ENCODE measurements around the gene OR2F1. TPM values are rescaled to one million over a fixed set of nuclear protein-coding genes. Genes with fewer than 3 reads are reported as not detected.

Gene OR2F1
- total RNA-seq, 1 experiment from 2014 or later, result not detected

DNA sequence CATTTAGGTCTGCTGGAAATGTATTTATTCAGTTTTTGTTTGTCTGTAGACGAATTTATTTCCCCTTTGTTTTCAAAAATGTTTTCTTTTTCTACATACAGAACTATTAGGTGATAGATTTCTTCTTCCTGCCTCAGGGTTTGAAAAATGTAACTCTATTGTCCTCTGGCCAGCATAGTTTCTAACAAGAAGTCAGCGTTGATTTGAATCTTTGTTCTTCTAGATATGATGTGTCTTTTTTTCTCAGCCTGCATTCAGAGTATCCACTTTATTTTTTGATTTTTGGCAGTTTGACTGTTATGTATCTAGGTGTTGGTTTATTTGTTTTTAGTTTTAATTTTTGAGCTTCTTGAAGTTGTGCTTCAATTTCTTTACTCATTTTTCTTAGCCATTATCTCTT is 7.5 kb upstream of the OR2F1 start:
- Histone ChIP-seq H3K4me1 (ENCODE audit: control insufficient read depth, insufficient read depth, low read length) (no peaks in the 10 kb centered on the region), H3K9me3 (ENCODE audit: control insufficient read depth, insufficient read depth, low read depth, low read length) (no peaks in the 10 kb centered on the region; the same call in 1 of the 2 replicates), H3K27me3 (ENCODE audit: control insufficient read depth, insufficient read depth, low read length) (no peaks in the 10 kb centered on the region), H3K36me3 (ENCODE audit: control insufficient read depth, insufficient read depth, low read length) (no peaks in the 10 kb centered on the region), H3K27ac (ENCODE audit: low read length) (no peak overlapping the region), H3K4me3 (ENCODE audit: low read depth in 2 of 2, low read length in 2 of 2) (no peak overlapping the region)
- CTCF ChIA-PET, result no interaction called here
- ATAC-seq (no peak), DNase-seq (ENCODE audit: low read depth, low spot score) (no peak)
- intact Hi-C loops (cut with micrococcal nuclease; ENCODE audit: unreplicated experiment), result no loop called here
- in situ Hi-C loops (cut with HindIII; ENCODE audit: low pct_unique_long_range_greater_than_20kb, low sequenced_read_pairs), result no loop called here
- TF ChIP-seq, protein P1, sequence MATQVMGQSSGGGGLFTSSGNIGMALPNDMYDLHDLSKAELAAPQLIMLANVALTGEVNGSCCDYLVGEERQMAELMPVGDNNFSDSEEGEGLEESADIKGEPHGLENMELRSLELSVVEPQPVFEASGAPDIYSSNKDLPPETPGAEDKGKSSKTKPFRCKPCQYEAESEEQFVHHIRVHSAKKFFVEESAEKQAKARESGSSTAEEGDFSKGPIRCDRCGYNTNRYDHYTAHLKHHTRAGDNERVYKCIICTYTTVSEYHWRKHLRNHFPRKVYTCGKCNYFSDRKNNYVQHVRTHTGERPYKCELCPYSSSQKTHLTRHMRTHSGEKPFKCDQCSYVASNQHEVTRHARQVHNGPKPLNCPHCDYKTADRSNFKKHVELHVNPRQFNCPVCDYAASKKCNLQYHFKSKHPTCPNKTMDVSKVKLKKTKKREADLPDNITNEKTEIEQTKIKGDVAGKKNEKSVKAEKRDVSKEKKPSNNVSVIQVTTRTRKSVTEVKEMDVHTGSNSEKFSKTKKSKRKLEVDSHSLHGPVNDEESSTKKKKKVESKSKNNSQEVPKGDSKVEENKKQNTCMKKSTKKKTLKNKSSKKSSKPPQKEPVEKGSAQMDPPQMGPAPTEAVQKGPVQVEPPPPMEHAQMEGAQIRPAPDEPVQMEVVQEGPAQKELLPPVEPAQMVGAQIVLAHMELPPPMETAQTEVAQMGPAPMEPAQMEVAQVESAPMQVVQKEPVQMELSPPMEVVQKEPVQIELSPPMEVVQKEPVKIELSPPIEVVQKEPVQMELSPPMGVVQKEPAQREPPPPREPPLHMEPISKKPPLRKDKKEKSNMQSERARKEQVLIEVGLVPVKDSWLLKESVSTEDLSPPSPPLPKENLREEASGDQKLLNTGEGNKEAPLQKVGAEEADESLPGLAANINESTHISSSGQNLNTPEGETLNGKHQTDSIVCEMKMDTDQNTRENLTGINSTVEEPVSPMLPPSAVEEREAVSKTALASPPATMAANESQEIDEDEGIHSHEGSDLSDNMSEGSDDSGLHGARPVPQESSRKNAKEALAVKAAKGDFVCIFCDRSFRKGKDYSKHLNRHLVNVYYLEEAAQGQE (IDR thresholded peaks at IDR 0.05; ENCODE audit: insufficient read depth in 1 of 2, low read depth in 2 of 2, low read length in 1 of 2), result no peak
- TF ChIP-seq SIN3A (IDR thresholded peaks at IDR 0.05; ENCODE audit: borderline replicate concordance, insufficient read depth, low read depth, low read length) (no peak), TCF7L2 (IDR thresholded peaks at IDR 0.05; ENCODE audit: low read depth, low read length) (no peak), POLR2AphosphoS5 (IDR thresholded peaks at IDR 0.05; ENCODE audit: low read depth, low read length) (no peak)
- TF ChIP-seq, protein P2, sequence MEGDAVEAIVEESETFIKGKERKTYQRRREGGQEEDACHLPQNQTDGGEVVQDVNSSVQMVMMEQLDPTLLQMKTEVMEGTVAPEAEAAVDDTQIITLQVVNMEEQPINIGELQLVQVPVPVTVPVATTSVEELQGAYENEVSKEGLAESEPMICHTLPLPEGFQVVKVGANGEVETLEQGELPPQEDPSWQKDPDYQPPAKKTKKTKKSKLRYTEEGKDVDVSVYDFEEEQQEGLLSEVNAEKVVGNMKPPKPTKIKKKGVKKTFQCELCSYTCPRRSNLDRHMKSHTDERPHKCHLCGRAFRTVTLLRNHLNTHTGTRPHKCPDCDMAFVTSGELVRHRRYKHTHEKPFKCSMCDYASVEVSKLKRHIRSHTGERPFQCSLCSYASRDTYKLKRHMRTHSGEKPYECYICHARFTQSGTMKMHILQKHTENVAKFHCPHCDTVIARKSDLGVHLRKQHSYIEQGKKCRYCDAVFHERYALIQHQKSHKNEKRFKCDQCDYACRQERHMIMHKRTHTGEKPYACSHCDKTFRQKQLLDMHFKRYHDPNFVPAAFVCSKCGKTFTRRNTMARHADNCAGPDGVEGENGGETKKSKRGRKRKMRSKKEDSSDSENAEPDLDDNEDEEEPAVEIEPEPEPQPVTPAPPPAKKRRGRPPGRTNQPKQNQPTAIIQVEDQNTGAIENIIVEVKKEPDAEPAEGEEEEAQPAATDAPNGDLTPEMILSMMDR (IDR thresholded peaks at IDR 0.05), result no peak
- POLR2A ChIA-PET, result interaction anchor here (0.7 kb wide), 1 partner anchor 438 kb away, joined by 3 read pairs; no protein-coding TSS in a partner anchor
- no TSS peak for BruUV-seq (replicated peaks)

DNA sequence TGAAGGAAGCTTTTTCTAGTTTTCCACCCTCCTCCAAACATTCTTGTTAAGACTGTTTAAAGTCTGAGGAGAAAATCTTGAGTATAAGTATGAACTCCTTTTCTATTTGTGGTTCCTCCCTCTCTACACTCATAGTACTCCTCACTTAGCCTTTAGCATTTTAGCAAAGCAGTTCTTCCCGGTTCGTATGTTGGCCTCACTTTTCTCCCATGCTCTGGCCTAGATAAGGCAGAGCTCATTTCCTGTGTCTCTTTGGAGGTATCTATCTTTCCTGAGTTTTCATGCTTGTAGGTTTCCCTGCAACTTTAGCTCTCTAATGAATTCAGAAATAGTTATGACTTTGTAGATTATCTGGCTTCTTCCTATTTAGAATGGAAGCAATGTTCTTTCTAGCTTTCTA is 5.9 kb upstream of the OR2F1 start:
- intact Hi-C loops (cut with micrococcal nuclease; ENCODE audit: unreplicated experiment), result no loop called here
- CTCF ChIA-PET, result no interaction called here
- ATAC-seq (no peak), DNase-seq (ENCODE audit: low read depth, low spot score) (no peak)
- TF ChIP-seq POLR2AphosphoS5 (IDR thresholded peaks at IDR 0.05; ENCODE audit: low read depth, low read length) (no peak), SIN3A (IDR thresholded peaks at IDR 0.05; ENCODE audit: borderline replicate concordance, insufficient read depth, low read depth, low read length) (no peak), TCF7L2 (IDR thresholded peaks at IDR 0.05; ENCODE audit: low read depth, low read length) (no peak)
- TF ChIP-seq, protein P2 (IDR thresholded peaks at IDR 0.05), result no peak
- TF ChIP-seq, protein P1 (IDR thresholded peaks at IDR 0.05; ENCODE audit: insufficient read depth in 1 of 2, low read depth in 2 of 2, low read length in 1 of 2), result no peak
- no TSS peak for BruUV-seq (replicated peaks)
- Histone ChIP-seq H3K4me3 (ENCODE audit: low read depth in 2 of 2, low read length in 2 of 2) (no peak overlapping the region), H3K4me1 (ENCODE audit: control insufficient read depth, insufficient read depth, low read length) (no peaks in the 10 kb centered on the region), H3K27me3 (ENCODE audit: control insufficient read depth, insufficient read depth, low read length) (no peaks in the 10 kb centered on the region), H3K9me3 (ENCODE audit: control insufficient read depth, insufficient read depth, low read depth, low read length) (no peaks in the 10 kb centered on the region; the same call in 1 of the 2 replicates), H3K27ac (ENCODE audit: low read length) (no peak overlapping the region), H3K36me3 (ENCODE audit: control insufficient read depth, insufficient read depth, low read length) (no peaks in the 10 kb centered on the region)
- in situ Hi-C loops (cut with HindIII; ENCODE audit: low pct_unique_long_range_greater_than_20kb, low sequenced_read_pairs), result no loop called here
- POLR2A ChIA-PET, result no interaction called here

Data from Panc1 (cell line).